GM19023 (cell line): ENCODE results near the gene RNASET2.
"Not testable (repeated sequence)": the region's sequence is repeated elsewhere in the genome, so short reads cannot be mapped to it uniquely, and the experiment has no call there.

ENCODE experiments used
- ATAC-seq: cut with Tn5 transposase; IDR thresholded peaks from one replicate; pipeline ENCODE4 v1.9.1; 2021; ENCODE audit warnings: mild to moderate bottlenecking, moderate library complexity; ENCODE audit not compliant: unreplicated experiment

Gene RNASET2

DNA sequence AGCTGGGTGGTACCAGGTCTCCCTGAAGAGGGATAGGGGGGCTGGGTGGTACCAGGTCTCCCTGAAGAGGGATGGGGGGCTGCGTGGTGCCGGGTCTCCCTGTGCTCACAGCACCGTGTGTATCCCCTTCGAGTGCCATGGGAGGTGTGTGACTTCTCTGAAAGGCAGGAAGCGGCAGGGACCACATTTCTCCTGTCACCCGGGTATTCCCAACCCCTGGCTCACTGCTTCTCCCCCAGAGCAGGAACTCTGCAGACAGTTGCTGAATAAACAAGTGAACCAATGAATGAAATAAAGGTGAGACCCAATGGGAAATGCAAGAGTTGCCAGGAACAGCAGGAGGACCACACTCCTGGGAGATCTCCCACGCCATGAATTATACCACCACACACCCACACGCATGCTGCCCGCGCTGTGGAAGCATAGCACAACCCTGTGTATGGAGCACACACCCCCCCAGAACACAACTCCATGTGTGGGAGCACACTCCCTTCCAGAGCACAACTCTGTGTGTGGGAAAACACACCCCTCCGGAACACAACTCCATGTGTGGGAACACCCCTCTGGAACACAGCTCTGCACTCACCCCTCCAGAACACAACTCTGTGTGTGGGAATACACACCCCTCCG, 50.7 kb downstream of the RNASET2 start:
- no peak for ATAC-seq

DNA sequence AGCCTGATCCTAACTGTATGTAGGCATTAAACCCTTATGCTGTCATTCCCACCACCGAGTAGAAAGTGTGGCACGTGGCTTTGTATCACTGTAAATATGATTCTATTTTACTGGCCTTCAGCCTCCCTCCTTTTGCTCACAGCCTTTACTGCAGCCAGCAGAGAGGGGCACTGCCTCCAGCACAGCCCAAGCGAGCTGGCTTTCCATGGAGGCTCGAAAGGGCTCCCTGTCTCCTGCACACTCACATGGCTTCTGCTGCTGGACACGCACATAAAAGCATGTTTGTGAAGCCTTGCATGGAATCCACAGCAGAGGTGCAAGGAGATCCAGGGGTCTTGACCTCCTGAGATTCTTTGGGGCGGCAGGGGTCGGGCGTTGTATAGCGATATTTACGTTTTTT, 51.3 kb downstream of the RNASET2 start:
- ATAC-seq: no peak

DNA sequence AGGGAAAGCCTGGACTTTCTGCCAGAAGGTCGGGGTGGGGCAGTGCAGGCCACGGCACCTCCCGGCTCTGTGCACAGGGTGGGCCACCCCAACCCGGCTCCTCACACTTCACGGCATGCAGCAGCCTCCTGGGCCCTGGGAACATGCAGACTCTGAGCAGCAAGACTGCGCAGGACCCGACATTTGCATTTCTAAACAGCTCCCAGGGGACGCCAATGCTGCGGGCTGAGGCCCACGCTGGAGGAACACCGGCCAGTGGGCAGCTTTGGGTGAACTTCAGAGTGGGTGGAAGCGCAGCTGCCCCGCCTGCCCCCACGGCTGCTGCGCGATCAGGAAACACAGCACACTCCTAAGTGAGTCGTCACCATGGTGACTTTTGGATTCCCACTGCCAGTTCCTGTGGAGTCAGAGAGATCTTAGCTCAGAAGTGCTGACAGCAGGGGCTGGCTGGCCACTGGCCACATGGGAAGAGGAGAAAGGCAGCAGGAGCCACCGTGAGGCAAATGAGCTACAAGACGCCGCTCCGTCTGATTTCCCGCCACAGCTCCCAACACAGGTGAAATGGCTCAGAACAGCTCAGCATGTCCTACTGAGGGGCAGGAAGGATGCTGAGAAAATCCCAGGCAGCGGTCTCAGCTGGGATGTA, 52.1 kb downstream of the RNASET2 start:
- ATAC-seq: no peak

DNA sequence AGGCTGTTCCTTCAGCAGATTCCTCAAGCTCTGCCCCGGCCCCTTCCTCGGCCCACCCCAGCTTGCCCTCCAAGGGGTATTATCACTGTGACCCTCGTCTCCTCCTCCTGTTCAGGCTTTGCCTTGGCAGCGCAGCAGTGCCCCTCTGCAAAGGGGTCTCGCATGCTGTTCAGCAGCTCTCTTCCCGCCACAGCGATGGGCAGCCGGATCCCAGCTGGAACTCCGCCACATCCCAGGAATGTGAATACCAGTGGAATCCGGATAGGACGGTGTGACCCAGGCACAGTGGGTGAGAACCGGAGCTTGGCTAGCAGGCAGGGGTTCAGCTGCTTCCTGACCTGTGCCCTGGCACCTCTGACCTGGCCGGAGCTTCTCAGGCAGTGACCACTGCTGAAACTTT, 52.9 kb downstream of the RNASET2 start:
- no peak for ATAC-seq

DNA sequence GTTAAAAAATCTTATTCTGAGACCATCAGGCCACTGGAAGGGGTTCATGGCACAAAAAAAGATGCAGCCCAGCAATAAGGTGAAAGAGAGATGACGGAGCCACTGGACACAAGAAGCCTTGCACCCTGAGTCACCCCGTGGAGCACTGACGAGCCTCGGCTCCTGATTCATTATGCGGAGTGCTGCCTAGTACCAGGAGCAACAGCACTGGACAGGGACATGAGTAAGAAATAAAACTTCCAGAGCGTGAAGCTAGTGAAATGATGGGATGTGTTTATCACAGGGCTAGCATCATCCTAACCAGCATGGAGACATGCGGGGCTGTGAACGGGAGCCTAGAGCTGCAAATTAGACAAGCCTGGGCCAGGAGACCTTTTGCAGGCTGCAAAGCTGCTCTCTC, 53.3 kb downstream of the RNASET2 start:
- ATAC-seq: no peak

DNA sequence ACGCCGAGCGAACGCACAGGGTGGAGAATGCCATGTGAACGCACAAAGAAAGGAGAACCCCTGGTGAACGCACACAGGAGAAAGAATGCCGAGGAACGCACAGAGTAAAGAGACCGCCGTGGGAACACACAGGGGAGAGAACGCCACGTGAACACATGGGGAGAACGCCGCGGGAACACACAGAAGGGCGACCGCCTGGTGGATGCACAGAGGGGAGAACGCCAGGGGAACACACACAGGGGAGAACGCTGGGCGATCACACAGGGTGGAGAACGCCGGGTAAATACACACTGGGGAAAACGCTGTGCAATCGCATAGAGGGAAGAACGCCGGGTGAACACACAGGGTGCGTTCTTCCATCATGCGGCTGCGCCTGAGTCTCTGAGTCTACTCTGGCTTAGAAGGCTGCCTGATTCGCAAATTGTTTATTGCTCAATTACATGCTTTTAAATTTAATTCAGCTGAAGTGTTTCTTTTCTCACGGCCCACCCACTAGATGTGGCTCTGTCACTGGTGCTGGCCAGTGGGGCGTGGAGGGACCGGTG, 54.1 kb downstream of the RNASET2 start:
- no peak for ATAC-seq

DNA sequence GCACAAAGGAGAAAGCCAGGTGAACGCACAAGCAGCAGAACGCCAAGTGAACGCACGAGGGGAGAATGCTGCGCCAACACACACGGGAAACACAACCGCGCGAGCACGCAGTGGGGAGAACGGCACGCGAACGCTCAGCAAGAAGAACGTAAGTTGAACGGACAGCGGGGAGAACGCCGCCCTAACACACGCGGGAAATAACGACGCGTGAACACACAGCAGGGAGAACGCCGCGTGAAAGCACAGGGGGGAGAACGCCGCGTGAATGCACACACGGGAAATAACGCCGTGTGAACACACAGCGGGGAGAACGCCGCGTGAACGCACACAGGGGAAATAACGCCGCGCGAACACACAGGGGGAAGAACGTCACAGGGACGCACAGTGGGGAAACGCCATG, 54.7 kb downstream of the RNASET2 start:
- ATAC-seq: no peak

DNA sequence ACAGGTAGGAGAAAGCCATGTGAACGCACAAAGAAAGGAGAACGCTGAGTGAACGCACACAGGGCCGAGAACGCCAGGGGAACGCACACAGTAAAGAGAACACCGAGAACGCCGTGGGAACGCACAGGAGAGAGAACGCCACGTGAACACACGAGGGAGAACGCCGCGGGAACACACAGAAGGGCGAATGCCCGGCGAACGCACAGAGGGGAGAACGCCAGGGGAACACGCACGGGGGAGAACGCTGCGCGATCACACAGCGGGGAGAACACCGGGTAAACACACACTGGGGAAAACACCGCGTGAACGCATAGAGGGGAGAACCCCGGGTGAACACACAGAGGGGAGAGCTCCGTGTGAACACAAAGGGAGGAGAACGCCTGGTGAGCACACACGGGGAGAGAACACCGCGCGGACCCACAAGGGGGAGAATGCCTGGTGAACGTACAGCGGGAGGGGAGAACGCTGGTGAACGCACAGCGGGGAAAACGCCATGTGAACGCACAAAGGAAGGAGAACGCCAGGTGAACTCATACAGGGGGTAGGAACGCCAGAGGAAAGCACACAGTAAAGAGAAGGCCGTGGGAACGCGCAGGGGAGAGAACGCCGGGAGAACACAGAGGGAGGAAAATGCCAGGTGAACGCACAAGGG, 55.3 kb downstream of the RNASET2 start:
- no peak for ATAC-seq

DNA sequence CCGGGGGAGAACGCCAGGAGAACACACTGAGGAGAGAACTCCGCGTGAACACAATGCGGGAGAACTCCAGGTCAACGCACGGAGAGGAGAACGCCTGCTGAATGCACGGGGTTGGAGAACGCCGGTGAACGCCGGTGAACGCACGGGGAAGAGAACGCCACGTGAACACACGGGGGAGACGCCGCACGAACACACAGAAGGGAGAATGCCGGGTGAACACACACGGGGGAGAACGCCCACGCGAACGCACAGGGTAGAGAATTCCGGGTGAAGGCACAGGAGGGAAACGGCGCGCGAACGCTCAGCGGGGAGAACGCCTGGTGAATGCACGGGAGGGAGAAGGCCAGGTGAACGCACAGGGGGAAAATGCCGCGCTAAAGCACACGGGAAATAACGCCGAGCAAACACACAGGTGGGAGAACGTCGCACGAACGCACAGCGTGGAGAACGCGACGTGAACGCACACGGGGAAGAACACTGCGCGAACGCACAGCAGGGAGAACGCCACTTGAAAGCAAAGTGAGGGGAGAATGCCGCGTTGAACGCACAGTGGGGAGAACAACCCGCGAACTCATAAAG, 56.1 kb downstream of the RNASET2 start:
- no peak for ATAC-seq

DNA sequence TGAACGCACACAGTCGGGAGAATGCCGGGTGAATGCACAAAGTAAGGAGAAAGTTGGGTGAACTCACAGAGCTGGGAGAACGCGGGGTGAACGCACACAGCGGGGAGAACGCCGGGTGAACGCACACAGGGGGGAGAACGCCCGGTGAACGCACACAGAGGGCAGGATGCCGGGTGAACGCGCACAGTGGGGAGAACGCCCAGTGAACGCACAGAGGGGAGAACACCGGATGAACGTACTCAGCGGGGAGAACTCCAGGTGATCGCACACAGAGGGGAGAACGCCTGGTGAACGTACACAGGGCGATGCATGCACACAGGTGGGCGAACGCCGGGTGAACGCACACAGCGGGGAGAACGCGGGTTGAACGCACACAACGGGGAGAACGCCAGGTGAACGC, 57.4 kb downstream of the RNASET2 start:
- ATAC-seq: no peak

DNA sequence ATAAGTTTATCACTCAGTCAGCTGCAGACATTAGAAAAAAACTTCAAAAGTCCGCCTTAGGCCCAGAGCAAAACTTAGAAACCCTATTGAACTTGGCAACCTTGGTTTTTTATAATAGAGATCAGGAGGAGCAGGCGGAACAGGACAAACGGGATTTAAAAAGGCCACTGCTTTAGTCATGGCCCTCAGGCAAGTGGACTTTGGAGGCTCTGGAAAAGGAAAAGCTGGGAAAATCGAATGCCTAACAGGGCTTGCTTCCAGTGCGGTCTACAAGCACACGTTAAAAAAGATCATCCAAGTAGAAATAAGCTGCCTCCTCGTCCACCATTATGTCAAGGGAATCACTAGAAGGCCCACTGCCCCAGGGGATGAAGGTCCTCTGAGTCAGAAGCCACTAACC, 61.7 kb downstream of the RNASET2 start:
- not testable (repeated sequence) for ATAC-seq

DNA sequence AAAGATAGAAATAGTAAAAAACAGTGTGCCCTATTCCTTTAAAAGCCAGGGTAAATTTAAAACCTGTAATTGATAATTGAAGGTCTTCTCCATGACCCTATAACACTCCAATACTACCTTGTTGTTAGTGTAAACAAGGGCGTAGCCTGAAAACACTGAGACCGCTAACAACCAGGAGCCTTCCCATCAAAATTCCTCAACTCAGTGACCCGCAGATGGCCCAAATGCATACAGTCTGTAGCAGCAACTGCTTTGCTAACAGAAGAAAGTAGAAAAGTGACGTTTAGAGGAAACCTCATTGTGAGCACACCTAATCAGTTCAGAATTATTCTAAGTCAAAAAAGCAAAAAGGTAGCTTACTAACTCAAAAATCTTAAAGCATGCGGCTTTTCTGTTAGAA, 63.9 kb downstream of the RNASET2 start:
- ATAC-seq: not testable (repeated sequence)

DNA sequence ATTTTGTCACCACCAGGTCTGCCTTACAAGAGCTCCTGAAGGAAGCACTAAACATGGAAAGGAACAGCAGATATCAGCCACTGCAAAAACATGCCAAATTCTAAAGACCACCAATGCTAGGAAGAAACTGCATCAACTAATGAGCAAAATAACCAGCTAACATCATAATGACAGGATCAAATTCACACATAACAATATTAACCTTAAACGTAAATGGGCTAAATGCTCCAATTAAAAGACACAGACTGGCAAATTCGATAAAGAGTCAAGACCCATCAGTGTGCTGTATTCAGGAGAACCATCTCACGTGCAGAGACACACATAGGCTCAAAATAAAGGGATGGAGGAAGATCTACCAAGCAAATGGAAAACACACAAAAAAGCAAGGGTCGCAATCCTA, 69.6 kb downstream of the RNASET2 start:
- ATAC-seq: not testable (repeated sequence)

DNA sequence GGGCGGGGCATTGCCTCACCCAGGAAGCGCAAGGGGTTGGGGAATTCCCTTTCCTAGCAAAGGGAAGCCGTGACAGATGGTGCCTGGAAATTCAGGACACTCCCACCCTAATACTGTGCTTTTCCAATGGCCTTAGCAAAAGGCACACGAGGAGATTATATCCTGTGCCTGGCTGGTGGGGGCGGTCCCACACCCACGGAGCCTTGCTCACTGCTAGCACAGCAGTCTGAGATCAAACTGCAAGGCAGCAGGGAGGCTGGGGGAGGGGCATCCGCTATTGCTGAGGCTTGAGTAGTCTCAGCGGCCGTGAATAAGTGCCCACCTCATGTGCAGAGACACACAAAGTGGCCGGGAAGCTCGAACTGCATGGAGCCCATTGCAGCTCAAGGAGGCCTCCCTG, 71.4 kb downstream of the RNASET2 start:
- ATAC-seq: not testable (repeated sequence)

DNA sequence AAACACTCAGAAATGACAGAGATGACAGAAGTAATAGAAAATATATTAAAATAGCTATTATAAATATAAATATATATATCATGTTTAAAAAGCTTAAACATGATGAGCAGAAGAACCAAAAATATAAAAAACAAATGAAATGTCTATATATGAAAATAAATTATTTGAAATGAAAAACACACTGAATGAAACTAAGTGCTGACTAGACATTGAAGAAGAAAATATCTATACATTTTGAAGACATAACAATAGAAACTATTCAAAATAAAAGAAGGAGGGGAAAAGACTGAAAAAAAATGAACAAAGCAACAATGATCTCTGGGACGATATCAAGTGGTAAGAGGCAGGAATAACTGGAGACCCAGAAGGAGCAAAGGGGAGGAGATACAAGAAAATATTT, 76.8 kb downstream of the RNASET2 start:
- ATAC-seq: no peak
